Stimulated activated CD8-positive, alpha-beta memory T cell treated with anti-CD3 and anti-CD28 coated beads, Interleukin-12 subunit alpha, Interleukin-12 subunit beta, amount 100 ng/mL, for 4 hours (primary cell): ENCODE results near the gene ZNF618.

Source experiments
- DNase-seq: peaks from one replicate; pipeline ENCODE4 v3.0.0-alpha.2; 2020; ENCODE audit warnings: low read depth

The ZNF618 gene

DNA sequence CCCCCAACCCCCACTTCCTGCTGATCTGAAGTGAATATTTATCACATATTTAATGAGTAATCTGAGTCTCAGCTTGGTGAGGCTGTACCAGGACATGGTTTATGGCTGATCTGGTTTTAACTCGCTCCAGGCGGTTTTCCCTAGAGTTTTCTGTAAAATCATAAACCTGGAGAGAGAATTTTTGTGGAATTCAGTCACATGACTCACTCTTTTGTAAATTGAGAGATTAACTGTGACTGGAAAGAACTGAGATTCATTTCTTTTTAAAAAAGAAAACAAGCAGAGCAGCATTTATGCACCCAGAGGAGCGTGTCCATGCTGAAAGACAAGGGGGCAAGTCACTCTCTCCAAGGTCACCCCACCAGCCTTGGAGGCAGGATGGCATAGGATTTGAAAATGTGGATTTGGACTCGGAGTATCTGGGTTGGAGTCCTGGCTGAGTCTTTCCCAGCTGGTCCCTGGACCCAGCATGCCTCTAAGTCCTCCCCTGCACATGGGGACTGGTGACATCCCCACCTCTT lies 81.8 kb downstream of the ZNF618 start:
- DNase-seq, result no peak

DNA sequence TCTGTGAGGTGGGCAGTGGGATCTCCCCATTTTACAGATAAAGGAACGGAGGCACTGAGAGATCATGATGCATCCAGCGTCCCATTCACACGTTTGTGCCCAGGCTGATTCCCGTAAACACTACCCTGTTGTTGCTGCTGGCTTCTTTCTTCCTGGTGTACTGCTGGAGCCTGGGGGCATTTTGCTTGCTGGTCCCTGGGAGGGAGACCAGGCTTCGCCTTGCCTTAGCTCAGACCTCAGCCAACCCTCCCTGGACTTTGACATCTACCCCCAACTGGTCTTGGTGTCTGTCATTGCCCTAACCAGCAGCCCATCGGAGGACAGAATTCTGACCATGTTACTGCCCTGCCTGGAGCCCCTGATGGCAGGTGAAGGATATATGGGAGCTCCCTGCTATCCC lies 82.4 kb downstream of the ZNF618 start:
- DNase-seq, result no peak

DNA sequence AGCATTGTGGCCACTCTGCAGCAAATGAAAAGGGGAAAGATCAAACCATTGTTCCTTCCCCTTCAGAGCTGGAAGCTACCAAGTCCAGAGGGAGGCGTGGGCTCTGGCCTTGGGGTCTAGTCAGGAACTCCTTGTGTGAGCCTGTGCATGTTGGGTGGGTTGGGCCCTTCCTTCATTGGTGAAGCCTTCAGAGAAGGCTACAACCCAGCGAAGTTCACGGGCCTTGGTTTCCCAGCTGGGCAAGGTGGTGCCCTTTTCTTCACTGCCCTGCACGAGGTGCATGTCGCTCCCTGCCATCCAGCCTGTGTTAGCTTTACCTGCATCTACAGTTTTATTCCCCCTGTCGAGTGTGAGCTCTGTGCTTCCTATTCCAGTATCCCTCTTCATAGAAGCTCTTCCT lies 84.7 kb downstream of the ZNF618 start:
- no peak for DNase-seq

DNA sequence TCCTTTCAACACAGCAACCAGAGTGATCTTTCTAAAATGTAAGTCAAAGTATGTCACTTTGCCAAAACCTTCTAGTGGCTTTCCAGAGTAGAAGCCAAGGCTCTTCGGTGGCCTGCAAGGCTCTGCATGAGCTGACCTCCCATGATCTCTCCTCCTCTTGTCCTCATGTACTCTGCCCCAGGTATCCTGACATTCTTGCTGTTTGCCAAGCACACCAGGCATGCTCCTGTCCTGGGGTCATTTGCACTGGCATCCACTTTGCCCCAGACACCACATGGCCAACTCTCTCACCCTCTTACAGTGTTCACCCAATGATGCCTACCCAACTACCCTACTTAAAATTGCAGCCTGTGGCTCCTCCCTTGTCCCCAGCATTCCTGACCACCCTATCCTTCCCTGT lies 86.3 kb downstream of the ZNF618 start:
- DNase-seq, result no peak

DNA sequence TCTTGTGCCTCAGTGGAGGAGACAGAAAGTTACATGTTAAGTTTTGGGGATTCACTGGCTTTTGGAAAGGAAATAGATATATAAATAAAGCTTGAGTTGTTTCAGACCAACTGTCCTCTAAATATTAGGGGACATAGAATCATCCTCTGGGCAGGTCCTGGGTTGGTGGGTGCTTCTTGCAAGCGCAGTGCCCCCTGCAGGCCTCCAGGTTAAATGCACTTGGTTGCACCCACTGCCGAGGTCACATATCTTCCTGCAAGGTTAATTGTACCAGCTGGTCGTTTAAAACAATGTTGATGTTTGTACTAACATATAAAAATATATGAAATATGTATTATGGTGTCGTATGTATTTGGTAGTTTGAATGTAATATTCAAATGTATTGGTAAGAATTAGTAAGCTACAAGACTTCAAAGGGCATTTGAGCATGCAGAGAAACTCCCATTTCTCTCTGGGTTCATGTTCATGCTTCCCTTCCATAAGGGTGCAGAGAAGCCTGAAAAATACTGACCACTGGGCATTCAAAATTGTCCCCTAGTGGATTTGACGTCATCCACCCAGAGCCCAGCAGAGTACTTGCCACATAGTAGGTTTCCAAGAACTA lies 87.0 kb downstream of the ZNF618 start:
- DNase-seq, result no peak

- no peak for DNase-seq
These were observed 87.8 kb downstream of the ZNF618 start for GRCh38 chr9:113963696-113964494.

DNA sequence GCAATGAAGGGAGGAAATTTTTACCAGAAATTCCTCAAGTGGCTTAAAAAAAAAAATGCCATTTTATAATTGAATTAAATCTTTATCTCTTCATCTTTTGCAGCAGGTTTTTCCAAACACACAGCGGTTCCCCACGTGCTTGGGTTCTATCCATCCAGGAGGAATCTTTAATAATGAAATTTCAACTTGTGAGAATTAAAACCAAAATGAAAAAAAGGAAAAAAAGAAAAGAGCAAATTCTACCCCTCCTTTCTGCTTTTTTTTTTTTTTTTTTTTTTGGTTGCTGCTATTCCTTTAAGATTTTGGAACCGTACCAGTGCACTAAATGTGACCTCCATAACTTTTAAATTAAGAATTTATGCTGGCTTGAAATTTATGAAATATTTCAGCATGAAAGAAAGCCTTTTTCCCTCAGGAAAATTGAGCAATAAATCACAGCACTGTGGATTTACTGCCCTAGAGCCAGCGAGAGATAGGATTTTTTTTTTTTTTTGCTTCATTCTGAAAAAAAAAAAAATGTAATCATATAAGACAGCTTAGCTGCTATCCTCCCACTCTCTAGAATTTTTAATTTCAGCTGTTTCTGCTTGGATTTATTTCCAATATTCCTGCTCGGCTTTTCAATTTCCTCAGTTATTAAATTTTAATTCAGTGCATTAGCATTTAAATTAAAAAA lies 88.5 kb downstream of the ZNF618 start:
- no peak for DNase-seq

DNA sequence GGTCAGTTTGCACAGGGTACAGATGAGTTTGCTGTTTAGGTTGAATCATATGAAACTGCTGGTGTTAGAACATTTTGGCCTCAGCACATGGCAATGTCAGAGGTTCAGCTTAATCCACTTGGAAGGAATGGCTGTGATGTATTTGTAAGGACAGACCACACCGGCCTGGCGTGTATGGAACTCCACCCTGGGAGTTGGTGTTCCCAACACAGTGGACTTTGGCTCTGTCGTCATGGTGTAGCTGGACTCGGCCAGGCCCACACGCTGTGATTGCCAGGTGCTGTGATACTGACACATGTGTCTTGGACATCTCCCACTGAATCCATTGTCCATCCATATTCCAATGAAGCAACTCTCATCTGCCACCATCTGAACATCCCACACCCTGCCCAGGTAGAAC lies 90.3 kb downstream of the ZNF618 start:
- no peak for DNase-seq

DNA sequence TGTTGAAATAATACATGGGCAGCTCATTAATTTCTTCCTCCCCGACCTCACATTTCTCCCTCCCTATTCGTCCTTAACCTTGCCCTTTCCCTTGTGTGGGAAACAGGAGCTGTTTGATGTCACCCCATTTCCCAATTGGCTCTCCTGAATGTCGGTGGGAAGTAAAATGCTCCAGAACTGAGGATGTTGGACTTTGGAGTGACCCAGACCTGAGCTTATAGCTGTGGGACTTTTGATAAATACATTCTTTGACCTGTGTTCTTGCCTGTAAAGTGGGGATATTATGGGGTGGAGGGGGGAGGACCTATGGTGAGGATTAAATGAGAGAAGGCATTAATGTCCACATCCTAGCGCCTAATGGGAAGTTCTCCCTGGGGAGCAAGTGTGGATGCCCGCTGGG lies 91.3 kb downstream of the ZNF618 start:
- DNase-seq, result no peak

DNA sequence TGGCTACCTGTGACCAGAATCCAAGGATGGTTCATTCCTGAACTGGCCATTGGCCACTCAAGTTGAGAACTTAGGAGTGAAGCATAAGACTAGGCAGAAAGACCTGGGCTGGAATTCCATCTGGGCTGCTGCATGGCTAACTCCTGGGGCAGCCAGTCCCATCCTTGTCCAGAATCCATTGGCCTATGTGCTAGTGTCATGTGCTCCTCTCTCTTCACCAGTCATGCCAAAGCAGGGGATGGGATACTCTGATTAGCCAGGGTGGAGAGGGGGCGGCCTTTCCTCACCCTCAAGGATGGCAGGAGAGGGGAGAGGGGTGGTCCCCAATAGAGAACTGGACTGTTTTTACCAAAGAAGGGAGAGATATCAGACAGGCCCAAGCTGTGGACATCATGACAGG lies 93.2 kb downstream of the ZNF618 start:
- DNase-seq, result no peak

DNA sequence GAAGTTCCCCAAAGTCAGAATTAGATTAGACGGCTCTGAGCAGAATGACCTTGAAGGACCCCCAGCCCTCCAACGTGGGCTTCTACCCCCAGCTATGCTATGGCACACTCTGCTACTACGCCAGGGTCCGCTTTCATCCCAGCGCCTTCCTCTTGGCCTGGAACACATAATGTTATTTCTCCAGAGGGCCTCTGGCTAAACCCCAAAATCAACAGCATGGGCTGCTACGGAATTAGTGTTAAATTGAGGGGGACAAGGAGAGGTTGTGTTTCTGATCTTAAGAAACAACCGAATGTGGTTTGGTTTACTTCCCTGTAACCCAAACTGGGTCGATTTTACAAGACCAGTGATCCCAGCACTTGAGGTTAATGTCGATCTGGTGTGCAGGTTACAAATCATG lies 97.1 kb downstream of the ZNF618 start:
- DNase-seq, result no peak

- DNase-seq, result no peak
These were observed 97.9 kb downstream of the ZNF618 start for GRCh38 chr9:113973963-113974413.

DNA sequence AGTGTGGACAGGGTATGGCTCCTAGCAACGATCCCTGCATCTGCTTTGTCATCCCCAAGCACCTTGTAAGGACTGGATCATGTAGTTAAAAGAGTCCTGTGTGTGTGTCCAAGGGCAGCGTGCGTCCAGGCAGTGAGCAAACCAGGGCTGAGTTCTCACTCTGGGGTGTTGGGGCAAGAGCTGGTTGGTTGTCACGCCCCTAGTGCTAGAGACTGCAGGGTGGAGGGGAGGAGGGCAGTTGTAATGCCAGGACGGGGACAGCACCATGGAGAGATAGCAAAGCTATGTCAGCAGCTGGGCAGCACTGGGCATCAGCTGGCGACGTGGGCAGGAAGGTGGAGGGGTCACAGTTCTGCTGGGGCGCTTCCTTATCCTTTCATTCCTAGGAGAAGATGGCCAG lies 100.8 kb downstream of the ZNF618 start:
- no peak for DNase-seq

DNA sequence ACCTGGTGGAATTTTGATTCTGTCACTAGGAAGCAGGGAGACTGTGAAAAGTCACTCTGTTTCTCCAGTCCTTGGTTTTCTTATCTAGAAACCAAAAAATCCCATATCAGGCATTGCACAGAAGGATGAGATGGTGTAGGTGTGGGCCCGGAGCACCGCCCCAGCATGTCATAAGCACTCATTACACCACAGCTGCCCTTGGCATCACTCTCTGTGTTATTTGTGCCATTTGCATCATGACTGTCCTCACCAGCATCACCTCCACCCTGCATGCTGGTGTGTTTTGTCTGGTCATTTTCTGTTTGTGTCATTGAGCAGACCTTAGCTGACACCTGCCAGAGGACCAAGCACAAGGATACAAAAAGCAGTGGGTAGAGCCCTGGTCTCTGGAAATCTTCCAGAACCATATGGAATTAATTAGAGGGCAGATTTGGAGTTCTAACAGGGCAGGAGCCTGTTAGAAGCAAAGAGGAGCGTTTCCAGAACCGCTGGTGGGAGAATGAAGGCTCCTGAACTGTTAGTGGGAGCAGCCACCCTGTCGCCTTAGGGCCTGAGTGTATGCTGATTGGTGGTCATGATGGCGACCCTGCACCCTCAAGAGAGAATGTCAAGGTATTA lies 102.7 kb downstream of the ZNF618 start:
- DNase-seq, result no peak

DNA sequence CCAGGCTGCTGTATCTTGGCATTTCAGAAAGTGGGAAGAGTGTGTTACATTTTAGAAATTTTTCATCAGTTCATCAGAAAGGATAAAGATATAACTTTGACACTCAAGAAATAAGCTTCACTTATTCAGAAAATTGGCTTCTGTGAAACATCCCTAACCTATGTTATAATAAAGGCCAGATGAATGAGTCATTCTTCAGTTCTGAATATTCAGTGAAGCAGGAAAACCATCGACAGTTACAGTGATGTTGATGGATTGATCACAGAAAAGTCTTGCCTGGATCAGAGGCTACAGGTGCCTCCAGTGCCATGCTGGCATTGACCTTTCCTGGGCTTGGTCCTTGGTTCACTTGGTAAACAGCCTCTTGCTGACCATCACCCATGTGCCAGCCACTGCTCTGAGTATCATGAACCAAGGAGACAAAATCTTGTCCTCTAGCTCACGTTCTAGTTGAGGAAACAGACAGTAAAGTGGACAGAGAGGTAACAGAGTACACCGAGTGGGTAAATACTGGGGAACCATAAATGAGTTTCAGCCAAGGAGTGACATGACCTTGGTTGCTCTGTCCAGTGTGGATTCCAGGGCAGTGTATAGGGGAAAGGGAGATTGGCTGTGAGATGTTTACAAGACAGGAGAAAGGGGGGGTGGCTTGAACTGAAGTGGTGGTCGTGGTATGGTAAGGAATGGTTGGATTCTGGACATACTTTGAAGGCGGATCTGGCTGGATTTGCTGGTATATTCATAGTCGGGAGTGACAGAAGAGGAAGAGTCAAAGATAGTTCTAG lies 103.4 kb downstream of the ZNF618 start:
- DNase-seq, result no peak

- no peak for DNase-seq
These were observed 108.7 kb downstream of the ZNF618 start for GRCh38 chr9:113984639-113985380.

DNA sequence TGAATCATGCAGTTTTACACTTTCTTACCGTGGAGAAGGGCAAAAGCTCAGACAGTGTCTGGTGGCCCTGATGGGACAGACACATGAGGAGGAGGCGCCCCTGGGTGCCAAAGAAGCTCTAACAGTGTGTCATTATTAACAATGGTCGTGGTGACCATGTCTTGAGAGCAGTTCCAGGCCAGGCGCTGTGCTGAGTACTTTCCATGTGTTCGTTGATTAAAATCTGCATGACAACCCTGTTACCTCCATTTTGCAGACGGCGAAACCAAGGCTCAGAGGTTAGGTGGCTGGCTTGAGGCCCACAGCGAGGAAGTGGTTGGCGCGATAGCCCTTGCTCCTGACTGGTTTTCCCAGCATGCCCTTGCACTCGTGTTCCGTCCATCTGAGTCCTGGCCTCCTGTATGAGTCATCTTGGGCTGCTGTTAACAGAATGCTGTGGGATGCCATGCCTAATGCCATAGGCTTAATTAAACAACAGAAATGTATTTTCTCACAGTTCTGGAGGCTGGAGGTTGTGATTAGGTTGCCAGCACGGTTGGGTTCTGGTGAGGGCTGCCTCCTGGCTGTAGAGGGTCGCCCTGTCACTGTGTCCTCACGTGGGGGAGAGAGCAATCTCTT lies 110.0 kb downstream of the ZNF618 start:
- no peak for DNase-seq

DNA sequence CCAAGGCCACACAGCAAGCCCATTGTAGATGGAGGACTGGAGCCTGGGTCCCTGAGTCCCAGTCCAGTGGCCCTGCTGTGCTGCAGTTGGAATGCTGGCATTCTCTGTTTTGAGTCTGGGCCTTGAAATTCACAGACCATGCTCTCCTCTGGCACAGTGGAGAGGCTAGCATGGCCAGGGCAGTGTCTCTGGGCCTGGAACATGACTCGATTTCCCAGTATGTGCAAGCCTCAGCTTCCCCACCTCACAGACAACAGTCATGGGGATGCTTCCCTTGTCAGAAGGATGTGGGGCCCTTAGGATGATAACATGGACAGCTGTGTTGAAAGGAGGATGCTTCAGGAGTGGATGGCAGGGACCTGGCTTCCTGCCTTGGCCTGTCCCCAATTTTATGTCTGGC lies 110.8 kb downstream of the ZNF618 start:
- DNase-seq, result no peak

DNA sequence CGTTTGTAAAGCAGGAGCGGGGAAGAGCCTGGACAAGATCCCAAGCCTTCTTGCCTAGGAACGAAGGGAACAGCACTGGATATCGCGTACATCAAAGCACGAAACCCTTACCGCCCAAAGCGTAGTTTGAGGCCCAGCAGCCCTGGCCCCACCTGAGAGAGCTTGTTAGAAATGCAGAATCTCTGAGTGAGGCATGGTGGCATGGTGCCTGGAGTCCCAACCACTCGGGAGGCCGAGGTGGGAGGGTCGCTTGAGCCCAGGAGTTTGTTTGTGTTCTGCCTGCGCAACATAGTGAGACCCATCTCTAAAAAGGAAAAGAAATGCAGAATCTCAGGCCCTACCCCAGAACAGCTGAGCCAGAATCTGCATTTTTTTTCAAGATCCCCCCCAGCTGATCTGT lies 111.4 kb downstream of the ZNF618 start:
- no peak for DNase-seq

- DNase-seq, result no peak
These were observed 112.4 kb downstream of the ZNF618 start for GRCh38 chr9:113988385-113989016.
